HFFc6 (cell line): ENCODE data around the gene CREB3L2. TPM values are rescaled to one million over a fixed set of nuclear protein-coding genes. Genes with fewer than 3 reads are reported as not detected.
A peak's percentile ranks its signal among the peaks of the same experiment; 100 is the strongest.

Experiments
- DNase-seq: peaks from one replicate; pipeline ENCODE4 v3.0.0-alpha.2; 2018
- H3K27ac Mint-ChIP-seq: 2 replicates; pipeline ENCODE4 v1.8.0; 2020; ENCODE audit warnings: mild to moderate bottlenecking, mixed read lengths
- H3K27me3 Mint-ChIP-seq: 2 replicates; pipeline ENCODE4 v1.8.0; 2021; ENCODE audit warnings: mild to moderate bottlenecking, moderate library complexity, mixed read lengths; ENCODE audit not compliant: insufficient read depth
- H3K36me3 Mint-ChIP-seq: 2 replicates; pipeline ENCODE4 v1.8.0; 2021; ENCODE audit warnings: low read depth, mixed read lengths
- H3K4me1 Mint-ChIP-seq: 2 replicates; pipeline ENCODE4 v1.8.0; 2020; ENCODE audit warnings: low read depth, mixed read lengths
- H3K4me3 Mint-ChIP-seq: 2 replicates; pipeline ENCODE4 v1.8.0; 2020; ENCODE audit warnings: mild to moderate bottlenecking, moderate library complexity, mixed read lengths
- H3K9me3 Mint-ChIP-seq: 2 replicates; pipeline ENCODE4 v1.8.0; 2020; ENCODE audit warnings: mild to moderate bottlenecking, mixed read lengths
- total RNA-seq, 6 experiments: library from RNA; stranded (reverse); fragmentation: NEBNext Ultra II Directional; extraction: Animal tissue kit (Norgen Biotek cat#: 25700); gene quantifications; 2 replicates in 1 of 6; 3 replicates in 5 of 6; pipeline ENCODE4 v1.2.3, GENCODE V29; 2021
- TF ChIP-seq, protein P1 (sequence below): fragments of 200-600 bp; sonication (generic); IDR thresholded peaks from 2 replicates; pipeline ENCODE4 v1.5.0; 2021; ENCODE audit warnings: antibody characterized with exemption, mild to moderate bottlenecking

Gene CREB3L2
- total RNA-seq, 6 experiments from 2014 or later: 112 to 139 (median 123) TPM

DNA sequence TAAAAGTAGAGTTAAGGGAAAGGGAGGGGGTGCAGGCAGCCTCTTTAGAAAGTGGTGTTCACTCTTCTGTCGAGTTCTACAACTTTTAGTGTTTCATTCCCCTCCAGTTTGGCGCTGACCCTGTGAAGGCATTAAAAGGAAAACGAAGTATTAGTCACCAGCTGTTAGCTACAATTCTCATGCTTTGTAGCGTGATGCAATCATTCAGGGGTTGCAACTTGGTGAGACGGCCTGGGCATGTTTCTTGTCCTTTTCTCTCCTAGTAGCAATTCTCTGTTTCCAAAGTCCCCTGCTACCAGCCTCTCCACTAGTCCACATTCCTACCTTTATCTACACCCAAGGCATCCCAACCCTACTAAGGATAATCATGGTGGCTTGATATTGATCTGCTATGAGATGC is 121.5 kb downstream of the CREB3L2 start:
- peaks cover 62% of the 10 kb centered on the region for H3K36me3 Mint-ChIP-seq
- peak overlapping the region; percentile 68 for H3K4me3 Mint-ChIP-seq
- peak overlapping the region; percentile 92 for H3K27ac Mint-ChIP-seq
- TF ChIP-seq, protein P1, sequence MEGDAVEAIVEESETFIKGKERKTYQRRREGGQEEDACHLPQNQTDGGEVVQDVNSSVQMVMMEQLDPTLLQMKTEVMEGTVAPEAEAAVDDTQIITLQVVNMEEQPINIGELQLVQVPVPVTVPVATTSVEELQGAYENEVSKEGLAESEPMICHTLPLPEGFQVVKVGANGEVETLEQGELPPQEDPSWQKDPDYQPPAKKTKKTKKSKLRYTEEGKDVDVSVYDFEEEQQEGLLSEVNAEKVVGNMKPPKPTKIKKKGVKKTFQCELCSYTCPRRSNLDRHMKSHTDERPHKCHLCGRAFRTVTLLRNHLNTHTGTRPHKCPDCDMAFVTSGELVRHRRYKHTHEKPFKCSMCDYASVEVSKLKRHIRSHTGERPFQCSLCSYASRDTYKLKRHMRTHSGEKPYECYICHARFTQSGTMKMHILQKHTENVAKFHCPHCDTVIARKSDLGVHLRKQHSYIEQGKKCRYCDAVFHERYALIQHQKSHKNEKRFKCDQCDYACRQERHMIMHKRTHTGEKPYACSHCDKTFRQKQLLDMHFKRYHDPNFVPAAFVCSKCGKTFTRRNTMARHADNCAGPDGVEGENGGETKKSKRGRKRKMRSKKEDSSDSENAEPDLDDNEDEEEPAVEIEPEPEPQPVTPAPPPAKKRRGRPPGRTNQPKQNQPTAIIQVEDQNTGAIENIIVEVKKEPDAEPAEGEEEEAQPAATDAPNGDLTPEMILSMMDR: no peak
- peaks cover 10% of the 10 kb centered on the region for H3K27me3 Mint-ChIP-seq
- DNase-seq: peak; percentile 84
- no peaks in the 10 kb centered on the region for H3K9me3 Mint-ChIP-seq
- peaks cover 97% of the 10 kb centered on the region for H3K4me1 Mint-ChIP-seq

DNA sequence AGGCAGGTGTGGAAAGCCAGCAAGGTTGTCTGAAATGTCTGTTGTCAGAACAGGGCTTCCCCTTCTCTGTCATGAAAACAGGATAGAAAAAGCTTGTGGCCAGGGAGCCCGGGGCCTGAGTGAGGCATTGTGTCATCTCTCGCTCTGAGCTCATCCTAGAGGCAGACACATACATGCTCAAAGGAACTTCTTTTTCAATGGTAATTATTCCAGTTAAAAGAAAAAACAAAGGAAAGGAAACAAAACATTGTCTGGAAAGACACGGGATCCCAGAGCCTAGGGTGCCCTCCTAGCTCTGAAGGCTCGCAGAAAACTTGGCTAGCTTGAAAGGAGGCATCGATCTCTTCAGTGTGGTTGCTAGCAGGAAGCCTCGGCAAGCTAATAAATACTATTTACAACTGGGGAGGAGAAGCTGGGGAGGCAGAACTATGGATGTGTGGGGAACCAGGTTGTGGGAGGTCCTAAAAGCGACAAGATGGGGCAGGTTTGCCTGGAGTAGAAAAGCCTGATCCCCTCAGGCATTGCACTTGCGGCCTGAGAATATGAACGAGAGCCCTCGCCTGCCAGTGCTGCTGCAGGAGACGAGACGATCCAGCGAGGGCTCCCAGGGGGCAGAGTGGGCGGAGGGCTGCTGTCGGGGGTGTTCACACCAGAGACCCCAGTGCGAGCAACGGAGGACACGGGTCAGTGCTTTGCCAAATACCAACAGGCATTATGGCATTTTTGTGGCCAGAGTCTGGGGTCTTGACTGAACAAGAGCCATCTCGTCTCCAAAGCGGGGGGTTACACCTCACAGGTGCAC is 122.3 kb downstream of the CREB3L2 start:
- peak overlapping the region; percentile 92 for H3K27ac Mint-ChIP-seq
- peaks cover 10% of the 10 kb centered on the region for H3K27me3 Mint-ChIP-seq
- TF ChIP-seq, protein P1: no peak
- peaks cover 54% of the 10 kb centered on the region for H3K36me3 Mint-ChIP-seq
- DNase-seq: peak; percentile 68
- peaks cover 98% of the 10 kb centered on the region for H3K4me1 Mint-ChIP-seq
- no peaks in the 10 kb centered on the region for H3K9me3 Mint-ChIP-seq
- H3K4me3 Mint-ChIP-seq: peak overlapping the region; percentile 68

DNA sequence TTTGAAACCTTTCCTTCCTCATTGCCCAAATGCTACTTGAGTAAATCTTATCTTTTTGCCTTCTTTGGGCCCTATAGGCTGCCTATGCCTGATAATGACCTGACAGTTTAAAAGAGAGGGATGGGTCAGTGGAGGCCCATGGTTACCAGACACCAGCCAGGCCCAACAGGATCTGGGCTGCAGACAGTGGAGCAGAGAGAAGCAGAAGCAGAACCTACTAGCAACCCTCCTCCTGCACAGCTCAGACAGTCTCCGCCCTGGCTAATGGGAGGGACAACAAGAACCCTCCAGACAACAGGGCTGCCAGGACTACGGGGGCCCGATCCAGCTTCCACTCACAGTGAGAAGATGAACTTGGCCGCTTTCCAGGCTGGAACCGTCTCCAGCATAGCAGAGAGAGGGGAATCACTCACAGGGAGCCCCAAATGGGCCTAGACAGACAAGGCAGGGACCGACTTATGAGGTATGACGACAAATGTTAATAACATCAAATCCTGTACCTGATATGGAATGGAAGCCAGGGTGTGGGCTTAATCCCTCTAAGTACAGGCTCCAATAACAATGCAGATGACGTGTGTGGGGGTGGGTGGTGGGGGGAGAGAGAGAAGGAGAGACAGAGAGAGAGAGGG is 123.4 kb downstream of the CREB3L2 start:
- Mint-ChIP-seq H3K27ac (peak overlapping the region; percentile 92), H3K36me3 (peaks cover 54% of the 10 kb centered on the region), H3K9me3 (no peaks in the 10 kb centered on the region), H3K4me3 (peak overlapping the region; percentile 47), H3K4me1 (peaks cover 98% of the 10 kb centered on the region), H3K27me3 (peaks cover 10% of the 10 kb centered on the region)
- DNase-seq: peak; percentile 23
- TF ChIP-seq, protein P1: no peak

DNA sequence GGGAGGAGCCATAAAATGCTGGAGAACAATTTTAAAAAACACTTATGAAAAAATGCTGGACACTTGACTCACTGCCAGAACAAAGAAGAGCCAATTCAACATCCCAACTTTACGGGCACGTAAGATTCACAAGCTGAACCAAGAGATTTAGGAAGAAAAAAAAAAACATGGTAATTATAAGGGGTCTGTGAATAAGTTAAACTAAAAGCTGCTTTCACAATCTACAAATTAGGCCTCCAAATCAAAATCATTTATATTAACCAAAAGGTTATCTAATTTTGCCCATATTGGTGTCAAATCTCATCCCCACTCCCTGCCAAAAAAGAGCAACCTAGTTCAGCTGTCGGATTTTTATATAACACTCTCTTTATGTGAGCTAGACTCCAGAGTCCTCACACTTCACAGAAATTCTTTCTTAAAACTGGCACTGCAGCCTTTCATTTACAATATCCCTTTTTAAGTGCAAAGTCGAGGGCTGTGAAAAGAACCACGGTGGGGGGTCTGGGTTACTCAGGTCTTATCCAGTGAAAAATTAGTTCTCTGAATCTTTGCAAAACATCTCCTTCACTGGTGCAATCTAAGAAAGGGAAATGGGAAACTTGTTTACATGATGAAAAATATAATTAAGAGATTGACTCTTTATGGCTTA is 124.7 kb downstream of the CREB3L2 start:
- H3K4me1 Mint-ChIP-seq: peaks cover 98% of the 10 kb centered on the region
- H3K27me3 Mint-ChIP-seq: peaks cover 8% of the 10 kb centered on the region
- DNase-seq: no peak
- H3K36me3 Mint-ChIP-seq: peaks cover 65% of the 10 kb centered on the region
- TF ChIP-seq, protein P1: no peak
- no peaks in the 10 kb centered on the region for H3K9me3 Mint-ChIP-seq
- H3K4me3 Mint-ChIP-seq: no peak overlapping the region
- H3K27ac Mint-ChIP-seq: peak overlapping the region; percentile 28

DNA sequence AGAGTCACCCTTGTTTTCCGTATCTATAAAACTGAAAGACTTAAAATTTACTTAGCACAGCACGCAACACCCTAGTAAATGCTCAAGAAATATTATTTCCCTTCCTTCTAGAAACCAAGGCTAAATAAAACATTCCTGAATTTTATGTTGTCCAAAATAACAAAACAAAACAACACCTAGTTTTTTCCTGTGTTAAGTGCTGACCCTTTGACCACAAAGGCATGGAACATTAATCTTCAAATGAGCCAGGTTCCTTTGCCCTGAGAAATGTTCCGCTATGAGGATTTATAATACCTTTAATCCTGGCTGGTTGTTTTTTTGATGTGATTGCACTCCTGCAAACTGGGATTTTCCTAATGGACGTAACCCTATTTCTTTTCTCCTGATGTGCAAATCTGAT is 126.1 kb downstream of the CREB3L2 start:
- peaks cover 94% of the 10 kb centered on the region for H3K4me1 Mint-ChIP-seq

More for the DNA sequence above, 126.1 kb downstream of the CREB3L2 start:
- no peak for DNase-seq
- TF ChIP-seq, protein P1: no peak
- Mint-ChIP-seq H3K27me3 (peaks cover 5% of the 10 kb centered on the region), H3K36me3 (peaks cover 63% of the 10 kb centered on the region), H3K27ac (peak overlapping the region; percentile 91), H3K4me3 (peak overlapping the region; percentile 17; the same call in 1 of the 2 replicates), H3K9me3 (no peaks in the 10 kb centered on the region)
